ENCODE results near the gene YWHAG.
"Not testable (repeated sequence)": the region's sequence is repeated elsewhere in the genome, so short reads cannot be mapped to it uniquely, and the experiment has no call there.

The YWHAG gene

GRCh38 chr7:76358481-76359110, at the start of gene YWHAG:
Gene YWHAG, minus strand, starts transcription at chr7:76358991. Its CDS starts 183 bp downstream, at chr7:76358808.
- DNase-seq (ENCODE audit: low spot score): peak; percentile 86

GRCh38 chr7:76408121-76408560, 49.4 kb upstream of the YWHAG start:
- DNase-seq (ENCODE audit: low spot score): no peak

GRCh38 chr7:76407718-76408117, 48.9 kb upstream of the YWHAG start:
- DNase-seq (ENCODE audit: low spot score): no peak

GRCh38 chr7:76405738-76406137, 46.9 kb upstream of the YWHAG start:
- no peak for DNase-seq (ENCODE audit: low spot score)

- DNase-seq (ENCODE audit: low spot score): no peak
Measured at GRCh38 chr7:76403780-76404494, 45.1 kb upstream of the YWHAG start.

- not testable (repeated sequence) for DNase-seq (ENCODE audit: low spot score)
Measured at GRCh38 chr7:76403097-76403496, 44.3 kb upstream of the YWHAG start.

- DNase-seq (ENCODE audit: low spot score): no peak
Measured at GRCh38 chr7:76400248-76400647, 41.5 kb upstream of the YWHAG start.

- peak; percentile 83 for DNase-seq (ENCODE audit: low spot score)
Measured at GRCh38 chr7:76397409-76398183, 38.8 kb upstream of the YWHAG start.

- no peak for DNase-seq (ENCODE audit: low spot score)
Measured at GRCh38 chr7:76396864-76397263, 38.1 kb upstream of the YWHAG start.

- DNase-seq (ENCODE audit: low spot score): no peak
Measured at GRCh38 chr7:76395965-76396726, 37.4 kb upstream of the YWHAG start.

- not testable (repeated sequence) for DNase-seq (ENCODE audit: low spot score)
Measured at GRCh38 chr7:76395605-76395964, 36.8 kb upstream of the YWHAG start.

- no peak for DNase-seq (ENCODE audit: low spot score)
Measured at GRCh38 chr7:76394957-76395356, 36.2 kb upstream of the YWHAG start.

GRCh38 chr7:76393116-76394031, 34.6 kb upstream of the YWHAG start:
- DNase-seq (ENCODE audit: low spot score): peak; percentile 99

- no peak for DNase-seq (ENCODE audit: low spot score)
Measured at GRCh38 chr7:76392531-76393115, 33.8 kb upstream of the YWHAG start.

- DNase-seq (ENCODE audit: low spot score): no peak
Measured at GRCh38 chr7:76390092-76390491, 31.3 kb upstream of the YWHAG start.

- not testable (repeated sequence) for DNase-seq (ENCODE audit: low spot score)
Measured at GRCh38 chr7:76387789-76388188, 29.0 kb upstream of the YWHAG start.

- DNase-seq (ENCODE audit: low spot score): no peak
Measured at GRCh38 chr7:76386691-76387260, 28.0 kb upstream of the YWHAG start.

GRCh38 chr7:76383089-76383944, 24.5 kb upstream of the YWHAG start:
- DNase-seq (ENCODE audit: low spot score): no peak

GRCh38 chr7:76381814-76382213, 23.0 kb upstream of the YWHAG start:
- no peak for DNase-seq (ENCODE audit: low spot score)

GRCh38 chr7:76380623-76380966, 21.8 kb upstream of the YWHAG start:
- DNase-seq (ENCODE audit: low spot score): no peak
